Measurements from ENCODE around the gene STRA6. TPM values are rescaled to one million over a fixed set of nuclear protein-coding genes. Genes with fewer than 3 reads are reported as not detected.

STRA6 gene
- total and polyA plus RNA-seq, 7 donors, result 0.05 TPM; not detected in 6

GRCh38 chr15:74234598-74234875 is 31.9 kb upstream of the STRA6 start:
- WGBS, 3 donors, result 86 to 94% (median 89%) methylated on average over 9 of the region's 9 CpGs
- intact Hi-C loops (cut with DNase I), result no loop called here
- Histone ChIP-seq H3K4me1 (peaks cover 3% of the 10 kb centered on the region), H3K4me3 (no peak overlapping the region), H3K27me3 (ENCODE audit: insufficient read depth in 3 of 3, low read length in 2 of 3) (no peaks in the 10 kb centered on the region), H3K36me3 (ENCODE audit: insufficient read depth in 1 of 2, low read depth in 1 of 2) (no peaks in the 10 kb centered on the region), H3K9me3 (no peaks in the 10 kb centered on the region), H3K27ac (no peak overlapping the region)
- DNase-seq (no peak), ATAC-seq (no peak)
- no peak for TF ChIP-seq CTCF (IDR thresholded peaks at IDR 0.05)

GRCh38 chr15:74233851-74234597 is 31.4 kb upstream of the STRA6 start:
- no peaks in the 10 kb centered on the region for H3K9me3 ChIP-seq
- TF ChIP-seq CTCF (IDR thresholded peaks at IDR 0.05), result no peak
- ATAC-seq, result no peak
- H3K4me3 ChIP-seq, result no peak overlapping the region
- DNase-seq, result peak in 1 of 2 donors; percentile 36
- intact Hi-C loops (cut with DNase I), result no loop called here
- no peaks in the 10 kb centered on the region for H3K27me3 ChIP-seq (ENCODE audit: insufficient read depth in 3 of 3, low read length in 2 of 3)
- WGBS, 3 donors, result 87 to 91% (median 88%) methylated on average over 3 of the region's 3 CpGs
- peaks cover 2% of the 10 kb centered on the region for H3K4me1 ChIP-seq
- no peak overlapping the region for H3K27ac ChIP-seq
- H3K36me3 ChIP-seq (ENCODE audit: insufficient read depth in 1 of 2, low read depth in 1 of 2), result no peaks in the 10 kb centered on the region

- ATAC-seq, result no peak
- no peak for DNase-seq
- Histone ChIP-seq H3K36me3 (ENCODE audit: insufficient read depth in 1 of 2, low read depth in 1 of 2) (no peaks in the 10 kb centered on the region), H3K27me3 (ENCODE audit: insufficient read depth in 3 of 3, low read length in 2 of 3) (peaks cover 0 to 5% (median 0%) of the 10 kb centered on the region in 3 donors), H3K4me1 (peaks cover 9% of the 10 kb centered on the region), H3K4me3 (no peak overlapping the region), H3K27ac (no peak overlapping the region), H3K9me3 (no peaks in the 10 kb centered on the region)
- WGBS, 3 donors, result 72 to 87% (median 79%) methylated on average over 6 of the region's 6 CpGs
- intact Hi-C loops (cut with DNase I), result no loop called here
- TF ChIP-seq CTCF (IDR thresholded peaks at IDR 0.05), result no peak
Observed at GRCh38 chr15:74233373-74233772, 30.8 kb upstream of the STRA6 start.

- Histone ChIP-seq H3K4me1 (peaks cover 10% of the 10 kb centered on the region), H3K4me3 (no peak overlapping the region), H3K9me3 (no peaks in the 10 kb centered on the region), H3K27ac (no peak overlapping the region), H3K27me3 (ENCODE audit: insufficient read depth in 3 of 3, low read length in 2 of 3) (peaks cover 0 to 10% (median 2%) of the 10 kb centered on the region in 3 donors), H3K36me3 (ENCODE audit: insufficient read depth in 1 of 2, low read depth in 1 of 2) (no peaks in the 10 kb centered on the region)
- ATAC-seq (no peak), DNase-seq (peak in 1 of 2 donors; percentile 1)
- intact Hi-C loops (cut with DNase I), result no loop called here
- TF ChIP-seq CTCF (IDR thresholded peaks at IDR 0.05), result no peak
- WGBS, 3 donors, result 85 to 95% (median 85%) methylated on average over 10 of the region's 10 CpGs
Observed at GRCh38 chr15:74231475-74231874, 28.9 kb upstream of the STRA6 start.

GRCh38 chr15:74229686-74230085 is 27.1 kb upstream of the STRA6 start:
- DNase-seq (peak in 1 of 2 donors; percentile 12), ATAC-seq (no peak)
- H3K9me3 ChIP-seq, result no peaks in the 10 kb centered on the region
- no peak overlapping the region for H3K27ac ChIP-seq
- H3K27me3 ChIP-seq (ENCODE audit: insufficient read depth in 3 of 3, low read length in 2 of 3), result peaks cover 0 to 16% (median 5%) of the 10 kb centered on the region in 3 donors
- intact Hi-C loops (cut with DNase I), result no loop called here
- H3K4me1 ChIP-seq, result peaks cover 10% of the 10 kb centered on the region
- no peak overlapping the region for H3K4me3 ChIP-seq
- no peaks in the 10 kb centered on the region for H3K36me3 ChIP-seq (ENCODE audit: insufficient read depth in 1 of 2, low read depth in 1 of 2)
- WGBS, 3 donors, result 80 to 82% (median 81%) methylated on average over 3 of the region's 3 CpGs
- no peak for TF ChIP-seq CTCF (IDR thresholded peaks at IDR 0.05)
